ENCODE results near the gene LRRN3.

The LRRN3 gene

GRCh38 chr7:111173528-111173927 is 82.6 kb downstream of the LRRN3 start:
- DNase-seq: no peak

- DNase-seq: no peak
Observed at GRCh38 chr7:111173990-111174389, 83.1 kb downstream of the LRRN3 start.

GRCh38 chr7:111174510-111174909 is 83.6 kb downstream of the LRRN3 start:
- DNase-seq: no peak

Data from CD4-positive, alpha-beta T cell treated with Interleukin-4 for 4 hours (primary cell).